Stimulated activated naive CD8-positive, alpha-beta T cell treated with anti-CD3 and anti-CD28 coated beads, Interleukin-15, amount 100 ng/mL, for 72 hours (primary cell): ENCODE data around the gene REV3L.
A peak's percentile ranks its signal among the peaks of the same experiment; 100 is the strongest.

Experiments
- ATAC-seq: fragments of 150-1000 bp; cut with Tn5 transposase; 2 replicates; pipeline ENCODE4 v1.10.0; 2021; ENCODE audit warnings: mild to moderate bottlenecking, moderate library complexity
- DNase-seq, 2 donors: peaks; one replicate each; pipeline ENCODE4 v3.0.0; 2021 to 2022
- H3K27ac Mint-ChIP-seq, 2 donors: one replicate each; pipeline ENCODE4 v1.8.0; 2022; ENCODE audit warnings: mild to moderate bottlenecking in 2 of 2, mixed read lengths in 2 of 2, moderate library complexity in 2 of 2
- H3K27me3 Mint-ChIP-seq: one replicate; pipeline ENCODE4 v1.8.0; 2022; ENCODE audit warnings: mixed read lengths
- H3K4me1 Mint-ChIP-seq: one replicate; pipeline ENCODE4 v1.8.0; 2022; ENCODE audit warnings: mild to moderate bottlenecking, mixed read lengths
- H3K4me3 Mint-ChIP-seq, 2 donors: one replicate each; pipeline ENCODE4 v1.8.0; 2022; ENCODE audit warnings: mild to moderate bottlenecking in 2 of 2, mixed read lengths in 2 of 2, moderate library complexity in 1 of 2
- H3K9me3 Mint-ChIP-seq, 2 donors: one replicate each; pipeline ENCODE4 v1.8.0; 2022; ENCODE audit warnings: mixed read lengths in 2 of 2

REV3L gene, protein sequence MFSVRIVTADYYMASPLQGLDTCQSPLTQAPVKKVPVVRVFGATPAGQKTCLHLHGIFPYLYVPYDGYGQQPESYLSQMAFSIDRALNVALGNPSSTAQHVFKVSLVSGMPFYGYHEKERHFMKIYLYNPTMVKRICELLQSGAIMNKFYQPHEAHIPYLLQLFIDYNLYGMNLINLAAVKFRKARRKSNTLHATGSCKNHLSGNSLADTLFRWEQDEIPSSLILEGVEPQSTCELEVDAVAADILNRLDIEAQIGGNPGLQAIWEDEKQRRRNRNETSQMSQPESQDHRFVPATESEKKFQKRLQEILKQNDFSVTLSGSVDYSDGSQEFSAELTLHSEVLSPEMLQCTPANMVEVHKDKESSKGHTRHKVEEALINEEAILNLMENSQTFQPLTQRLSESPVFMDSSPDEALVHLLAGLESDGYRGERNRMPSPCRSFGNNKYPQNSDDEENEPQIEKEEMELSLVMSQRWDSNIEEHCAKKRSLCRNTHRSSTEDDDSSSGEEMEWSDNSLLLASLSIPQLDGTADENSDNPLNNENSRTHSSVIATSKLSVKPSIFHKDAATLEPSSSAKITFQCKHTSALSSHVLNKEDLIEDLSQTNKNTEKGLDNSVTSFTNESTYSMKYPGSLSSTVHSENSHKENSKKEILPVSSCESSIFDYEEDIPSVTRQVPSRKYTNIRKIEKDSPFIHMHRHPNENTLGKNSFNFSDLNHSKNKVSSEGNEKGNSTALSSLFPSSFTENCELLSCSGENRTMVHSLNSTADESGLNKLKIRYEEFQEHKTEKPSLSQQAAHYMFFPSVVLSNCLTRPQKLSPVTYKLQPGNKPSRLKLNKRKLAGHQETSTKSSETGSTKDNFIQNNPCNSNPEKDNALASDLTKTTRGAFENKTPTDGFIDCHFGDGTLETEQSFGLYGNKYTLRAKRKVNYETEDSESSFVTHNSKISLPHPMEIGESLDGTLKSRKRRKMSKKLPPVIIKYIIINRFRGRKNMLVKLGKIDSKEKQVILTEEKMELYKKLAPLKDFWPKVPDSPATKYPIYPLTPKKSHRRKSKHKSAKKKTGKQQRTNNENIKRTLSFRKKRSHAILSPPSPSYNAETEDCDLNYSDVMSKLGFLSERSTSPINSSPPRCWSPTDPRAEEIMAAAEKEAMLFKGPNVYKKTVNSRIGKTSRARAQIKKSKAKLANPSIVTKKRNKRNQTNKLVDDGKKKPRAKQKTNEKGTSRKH (N-terminal part only)

DNA sequence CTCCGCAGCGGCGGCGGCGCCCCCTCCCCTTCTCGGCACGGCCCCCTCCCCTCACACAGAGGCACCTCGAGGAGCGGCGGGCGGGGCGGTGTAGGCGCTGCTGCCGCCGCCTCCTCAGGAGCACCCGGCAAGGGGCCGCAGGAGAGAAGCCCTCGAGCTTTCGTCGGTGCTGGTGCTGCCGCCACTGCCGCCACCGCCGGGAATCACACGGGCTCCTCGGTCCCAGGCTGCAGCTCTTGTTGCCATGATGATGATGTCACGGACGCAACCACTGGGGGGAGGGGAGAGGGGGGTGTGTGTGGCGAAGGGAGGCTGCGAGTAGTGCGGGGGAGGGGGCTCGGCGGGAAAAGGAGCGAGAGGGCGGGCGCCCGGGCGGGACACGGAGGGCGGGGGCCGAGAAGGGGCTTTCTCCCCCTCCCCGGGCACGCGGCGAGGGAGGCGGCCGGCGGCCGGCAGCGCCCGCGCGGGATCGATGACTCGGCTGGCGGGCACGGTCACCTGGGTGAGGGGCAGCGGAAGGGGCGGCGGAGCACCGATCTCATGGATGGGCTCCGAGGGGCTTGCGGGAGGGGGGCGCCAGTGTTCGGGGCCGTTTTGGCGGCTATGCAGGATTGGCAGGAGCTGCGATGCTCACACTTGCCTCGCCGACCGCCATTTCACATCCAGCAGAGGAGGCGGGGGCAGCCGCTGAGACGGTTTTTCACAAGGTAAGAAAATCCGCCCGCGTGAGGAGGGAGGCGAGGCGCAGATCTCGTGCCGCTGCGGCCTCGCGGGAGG lies at the start of gene REV3L:
Gene REV3L, minus strand, starts transcription at position 260 of the 777 bp plus-strand sequence. CDS start 330 bp downstream, outside the sequence.
- Mint-ChIP-seq H3K4me3 (peak within 1 kb of the TSS; percentile 92 to 95), H3K27me3 (no peaks in the 10 kb centered on the region), H3K9me3 (peaks cover 0 to 5% of the 10 kb centered on the region in 2 donors), H3K27ac (peak within 1 kb of the TSS; percentile 99 to 100), H3K4me1 (peaks cover 51% of the 10 kb centered on the region)
- DNase-seq = peak; percentile 91
- ATAC-seq = peak; percentile 63

DNA sequence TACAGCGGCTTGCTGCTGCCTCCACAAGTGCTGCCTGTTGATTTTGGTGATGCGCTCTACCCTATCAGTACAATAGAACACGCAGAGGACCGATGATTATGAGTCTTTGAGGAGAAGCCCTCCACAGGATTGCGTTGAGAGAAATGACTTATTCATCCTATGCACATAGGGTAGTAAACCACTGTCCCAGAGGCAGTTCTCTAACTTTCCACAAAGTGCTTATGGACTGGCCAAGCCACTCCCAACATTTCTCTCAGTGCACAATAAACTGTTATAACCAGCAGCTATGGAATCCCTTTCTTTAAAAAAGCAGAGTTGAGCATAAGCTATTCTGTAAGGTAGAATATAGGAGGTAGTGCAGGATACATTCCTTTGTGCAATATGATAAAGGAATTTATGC lies 48.2 kb upstream of the REV3L start:
- H3K4me3 Mint-ChIP-seq = no peak overlapping the region
- peaks cover 0 to 8% of the 10 kb centered on the region in 2 donors for H3K9me3 Mint-ChIP-seq
- peaks cover 42% of the 10 kb centered on the region for H3K4me1 Mint-ChIP-seq
- ATAC-seq (no peak), DNase-seq (no peak)
- no peak overlapping the region for H3K27ac Mint-ChIP-seq
- no peaks in the 10 kb centered on the region for H3K27me3 Mint-ChIP-seq

DNA sequence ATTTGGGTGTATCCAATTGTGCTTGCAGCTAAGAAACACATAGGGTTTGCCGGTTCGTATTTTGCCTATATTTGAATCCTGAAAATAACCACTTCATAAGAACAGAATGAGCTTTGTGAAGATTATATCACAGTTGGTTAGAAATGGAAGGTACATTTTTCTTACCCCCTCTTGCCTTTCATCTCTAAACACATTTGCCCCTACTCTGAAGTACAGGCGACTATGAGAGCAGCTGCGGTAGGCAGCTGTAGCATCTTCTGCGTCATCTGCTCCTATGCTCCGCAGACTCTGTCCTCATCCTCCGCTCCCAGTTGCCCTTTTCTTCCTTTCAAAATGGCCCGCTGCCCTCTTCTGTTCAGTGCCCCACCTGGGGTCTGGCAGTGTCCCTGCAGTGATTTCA lies 47.6 kb upstream of the REV3L start:
- no peak for ATAC-seq
- DNase-seq = no peak
- H3K9me3 Mint-ChIP-seq = peaks cover 0 to 8% of the 10 kb centered on the region in 2 donors
- H3K27me3 Mint-ChIP-seq = no peaks in the 10 kb centered on the region
- H3K4me3 Mint-ChIP-seq = peak overlapping the region; percentile 3 to 14
- H3K27ac Mint-ChIP-seq = no peak overlapping the region
- peaks cover 36% of the 10 kb centered on the region for H3K4me1 Mint-ChIP-seq

DNA sequence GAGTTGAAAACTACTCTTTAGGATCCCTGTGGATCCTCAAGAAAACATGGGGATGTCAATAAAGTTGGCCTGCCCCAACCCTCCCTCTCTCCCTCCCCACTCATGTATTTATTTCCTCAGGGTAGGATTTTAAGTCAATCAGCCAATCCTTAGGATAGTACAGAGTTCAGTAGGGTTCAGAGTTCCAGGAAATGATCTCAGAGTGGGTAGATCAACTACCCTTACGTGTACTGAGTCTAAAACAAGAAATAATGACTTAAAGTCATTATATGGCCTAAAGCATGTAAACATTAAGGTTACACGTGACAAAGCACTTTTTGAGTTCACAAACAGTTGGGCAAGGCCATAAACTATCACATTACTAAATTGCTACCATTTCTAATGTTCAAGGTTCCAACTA lies 47.2 kb upstream of the REV3L start:
- Mint-ChIP-seq H3K27me3 (no peaks in the 10 kb centered on the region), H3K27ac (no peak overlapping the region), H3K4me1 (peaks cover 33% of the 10 kb centered on the region), H3K9me3 (peaks cover 0 to 8% of the 10 kb centered on the region in 2 donors), H3K4me3 (no peak overlapping the region)
- no peak for ATAC-seq
- DNase-seq = no peak

DNA sequence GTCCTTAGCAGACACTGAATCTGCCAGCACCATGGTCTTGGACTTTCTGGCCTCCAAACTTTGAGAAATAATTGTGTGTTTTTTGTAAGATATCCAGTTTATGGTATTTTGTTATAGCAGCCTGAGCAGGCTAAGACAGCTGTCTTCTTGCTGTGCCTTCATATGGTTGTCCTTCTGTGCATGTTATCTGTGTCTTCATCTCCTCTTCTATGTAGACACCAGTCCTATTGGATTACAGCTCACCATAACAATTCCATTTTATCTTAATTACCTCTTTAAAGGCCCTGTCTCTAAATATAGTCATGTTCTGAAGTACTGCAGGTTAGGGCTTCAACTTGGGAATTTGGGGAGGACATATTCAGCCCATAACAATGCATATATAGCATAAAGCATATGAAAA lies 44.3 kb upstream of the REV3L start:
- Mint-ChIP-seq H3K4me1 (peaks cover 35% of the 10 kb centered on the region), H3K27me3 (no peaks in the 10 kb centered on the region), H3K27ac (no peak overlapping the region), H3K9me3 (peaks cover 0 to 8% of the 10 kb centered on the region in 2 donors), H3K4me3 (no peak overlapping the region)
- no peak for DNase-seq
- ATAC-seq = no peak

DNA sequence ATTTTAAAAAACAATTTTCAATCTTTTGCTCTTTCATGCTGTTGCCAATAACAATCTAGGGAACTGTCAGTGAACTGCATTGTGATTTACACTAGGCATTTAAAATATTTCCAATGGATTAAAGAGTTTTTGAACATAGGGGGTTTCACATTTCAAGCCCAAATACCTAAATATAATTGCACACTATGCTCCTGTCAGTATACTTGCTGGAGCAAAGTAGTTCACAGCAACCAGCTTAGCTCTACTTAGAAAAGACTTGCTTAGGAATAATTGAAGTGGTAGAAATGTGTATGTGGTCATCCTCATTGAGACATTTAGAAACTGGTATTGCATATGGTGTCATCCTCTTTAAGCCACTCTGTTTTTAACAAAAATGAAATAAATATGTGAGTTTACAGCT lies 41.7 kb upstream of the REV3L start:
- Mint-ChIP-seq H3K27me3 (no peaks in the 10 kb centered on the region), H3K9me3 (peaks cover 0 to 8% of the 10 kb centered on the region in 2 donors), H3K4me3 (no peak overlapping the region), H3K27ac (peak overlapping the region; percentile 47 to 54), H3K4me1 (peaks cover 28% of the 10 kb centered on the region)
- ATAC-seq (peak; percentile 77), DNase-seq (no peak)

DNA sequence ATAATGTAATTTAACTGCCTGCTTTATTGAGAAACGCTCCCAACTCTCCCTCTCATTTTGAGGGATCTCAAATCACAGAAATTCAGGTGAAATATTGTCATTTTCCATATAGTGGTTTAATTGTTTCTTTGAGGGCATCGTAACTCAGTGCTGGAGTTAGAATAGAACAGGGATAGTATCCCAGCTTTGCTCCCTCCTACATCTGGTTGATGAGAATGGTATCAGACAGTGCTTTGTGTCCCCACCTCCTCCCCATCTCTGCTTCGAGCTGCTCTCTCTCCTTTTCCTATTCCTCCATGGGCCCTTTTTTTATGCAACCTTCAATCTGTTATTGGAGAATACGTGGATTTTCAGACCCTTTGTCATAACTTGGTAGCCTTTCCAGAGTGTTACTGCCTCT lies 41.2 kb upstream of the REV3L start:
- Mint-ChIP-seq H3K9me3 (peaks cover 0 to 8% of the 10 kb centered on the region in 2 donors), H3K27me3 (no peaks in the 10 kb centered on the region), H3K4me1 (peaks cover 28% of the 10 kb centered on the region), H3K4me3 (no peak overlapping the region), H3K27ac (peak overlapping the region in 1 of 2 donors; percentile 47)
- DNase-seq (no peak), ATAC-seq (no peak)

DNA sequence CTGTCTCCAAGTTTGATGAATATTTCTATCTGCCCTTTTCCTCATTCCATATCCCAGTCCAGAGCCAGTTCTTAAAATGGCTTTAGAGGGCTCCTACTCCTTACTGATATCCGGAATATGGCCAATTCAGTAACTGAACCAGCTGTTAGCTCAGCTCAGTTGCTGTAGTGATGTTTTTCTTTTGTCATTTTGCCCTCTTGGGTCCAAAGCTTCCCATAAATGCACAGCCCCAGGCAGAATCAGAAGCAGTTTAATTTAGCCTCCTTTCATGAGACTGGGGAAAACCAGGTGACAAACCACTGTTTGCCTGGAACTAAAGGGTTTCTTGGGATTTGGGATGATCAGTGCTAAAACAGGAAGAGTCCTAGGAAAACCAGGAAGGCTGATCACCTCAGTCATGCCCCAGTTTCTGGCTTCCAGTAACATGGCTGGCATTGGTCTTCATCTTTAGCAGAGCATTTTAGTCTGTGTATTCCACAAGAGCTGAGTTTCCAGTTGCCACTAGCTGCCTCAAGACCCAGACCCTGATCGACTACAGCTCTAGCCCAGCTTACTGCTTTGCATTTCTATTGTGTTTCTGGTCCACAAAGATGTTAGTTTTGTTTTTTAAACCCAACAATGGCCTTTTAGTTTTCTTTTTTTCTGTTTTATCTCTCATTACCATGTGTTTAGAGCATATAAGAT lies 40.6 kb upstream of the REV3L start:
- Mint-ChIP-seq H3K4me3 (peak overlapping the region in 1 of 2 donors; percentile 9), H3K4me1 (peaks cover 29% of the 10 kb centered on the region), H3K9me3 (peaks cover 0 to 2% of the 10 kb centered on the region in 2 donors), H3K27me3 (no peaks in the 10 kb centered on the region), H3K27ac (no peak overlapping the region)
- DNase-seq (no peak), ATAC-seq (no peak)

DNA sequence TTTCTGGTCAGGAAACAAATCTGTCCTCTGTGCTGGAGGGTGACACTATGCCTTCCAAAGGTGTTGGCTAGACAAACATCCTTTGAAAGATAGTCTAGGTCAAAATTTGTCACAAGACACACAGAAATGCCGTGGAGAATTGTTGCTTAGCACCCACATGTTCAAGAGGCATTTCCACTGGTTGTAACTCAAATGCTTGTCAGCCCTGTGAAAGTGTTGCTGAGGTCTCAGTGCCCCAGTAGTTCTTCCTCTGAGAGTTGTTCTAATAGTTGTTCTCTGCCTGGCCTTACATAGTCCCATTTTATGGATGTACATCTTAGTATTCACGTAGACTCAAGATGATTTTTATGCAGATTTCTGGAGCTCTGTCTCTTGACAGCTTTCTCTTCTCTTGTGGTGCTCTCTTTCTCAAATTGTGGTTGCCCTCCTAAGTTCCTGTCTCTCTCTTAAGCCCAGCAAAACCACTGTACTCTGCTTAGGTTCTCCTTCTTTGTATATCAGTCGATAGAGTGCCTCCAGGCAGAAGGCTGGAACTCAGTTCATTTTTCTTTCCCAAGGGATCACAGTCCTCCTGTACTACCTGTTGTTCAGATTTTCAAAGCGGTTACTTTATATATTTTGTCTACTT lies 39.5 kb upstream of the REV3L start:
- Mint-ChIP-seq H3K27ac (no peak overlapping the region), H3K27me3 (no peaks in the 10 kb centered on the region), H3K4me3 (no peak overlapping the region), H3K4me1 (peaks cover 38% of the 10 kb centered on the region), H3K9me3 (no peaks in the 10 kb centered on the region)
- peak; percentile 85 for ATAC-seq
- DNase-seq = no peak

DNA sequence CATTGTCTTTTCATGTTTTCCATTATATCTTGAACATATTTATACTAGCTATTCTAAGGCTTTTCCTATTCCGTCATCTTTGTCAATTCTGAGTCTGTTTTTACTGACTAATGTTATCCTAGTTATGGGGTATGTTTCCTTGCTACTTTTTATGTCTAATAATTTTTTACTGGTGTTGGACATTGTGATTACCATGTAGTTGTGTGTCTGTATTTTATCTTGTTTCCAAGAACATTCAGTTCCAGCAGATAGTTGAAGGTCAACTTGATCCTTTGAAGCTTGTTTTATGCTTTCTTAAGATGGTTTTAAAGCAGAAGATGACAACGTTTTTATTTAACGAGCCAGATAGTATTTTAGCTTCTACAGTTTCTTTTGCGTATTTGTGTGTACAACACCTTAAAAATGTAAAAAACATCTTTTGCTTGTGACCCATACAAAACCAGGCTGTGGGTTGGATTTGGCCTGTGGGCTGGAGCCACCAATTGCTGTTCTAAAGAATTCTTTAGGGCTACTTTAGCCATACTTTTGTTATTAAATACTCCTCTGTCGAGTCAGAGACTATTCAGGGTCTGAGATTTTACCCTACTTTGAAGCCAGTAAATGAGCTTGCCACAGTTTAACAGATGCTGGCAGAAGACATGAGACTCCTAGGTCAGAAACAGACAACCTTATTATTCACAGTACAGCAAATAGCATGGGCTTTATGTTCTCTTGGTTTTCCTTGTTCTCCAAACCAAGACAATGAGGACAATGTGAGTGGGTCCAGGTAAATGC lies 38.7 kb upstream of the REV3L start:
- ATAC-seq (no peak), DNase-seq (no peak)
- Mint-ChIP-seq H3K4me1 (peaks cover 38% of the 10 kb centered on the region), H3K27ac (no peak overlapping the region), H3K9me3 (no peaks in the 10 kb centered on the region), H3K4me3 (no peak overlapping the region), H3K27me3 (no peaks in the 10 kb centered on the region)

DNA sequence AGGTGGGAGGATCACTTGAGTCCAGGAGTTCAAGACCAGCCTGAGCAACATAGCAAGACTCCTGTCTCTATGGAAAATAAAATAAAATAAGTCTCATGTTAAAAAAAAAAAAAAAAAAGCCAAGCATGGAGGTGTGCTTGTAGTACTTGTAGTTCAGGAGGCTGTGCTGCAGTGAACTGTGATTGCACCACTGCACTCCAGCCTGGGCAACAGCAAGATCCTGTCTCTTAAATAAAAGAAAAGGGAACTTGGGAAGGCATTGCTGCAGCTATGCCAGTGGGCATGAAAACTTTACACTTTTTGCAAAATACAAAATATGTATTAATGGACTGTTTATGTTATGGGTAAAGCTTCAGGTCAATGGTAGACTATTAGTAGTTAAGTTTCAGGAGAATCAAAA lies 37.5 kb upstream of the REV3L start:
- no peak for DNase-seq
- Mint-ChIP-seq H3K4me1 (peaks cover 38% of the 10 kb centered on the region), H3K27ac (no peak overlapping the region), H3K9me3 (no peaks in the 10 kb centered on the region), H3K4me3 (no peak overlapping the region), H3K27me3 (no peaks in the 10 kb centered on the region)
- ATAC-seq = no peak

DNA sequence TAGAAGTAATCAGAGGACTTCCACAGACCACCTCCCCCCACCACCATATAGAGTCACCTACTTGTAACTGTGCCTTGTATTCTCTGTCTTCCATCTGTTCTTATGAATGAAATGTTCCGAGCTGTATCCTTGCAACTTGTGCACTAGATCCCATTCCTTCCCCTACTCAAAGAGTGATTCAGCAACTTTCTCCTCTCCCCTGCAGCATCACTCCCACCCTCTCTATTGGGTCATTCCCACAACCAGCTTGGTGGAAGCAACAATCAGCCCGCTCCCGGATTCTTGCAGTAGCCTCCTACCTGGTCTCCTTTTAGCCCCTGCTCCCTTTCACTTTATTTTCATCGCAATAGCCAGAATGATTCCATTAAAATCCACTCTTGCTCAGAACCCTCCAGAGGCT lies 34.9 kb upstream of the REV3L start:
- DNase-seq (no peak), ATAC-seq (no peak)
- H3K9me3 Mint-ChIP-seq = no peaks in the 10 kb centered on the region
- no peak overlapping the region for H3K4me3 Mint-ChIP-seq
- no peaks in the 10 kb centered on the region for H3K27me3 Mint-ChIP-seq
- peaks cover 21% of the 10 kb centered on the region for H3K4me1 Mint-ChIP-seq
- peak overlapping the region in 1 of 2 donors; percentile 50 for H3K27ac Mint-ChIP-seq

DNA sequence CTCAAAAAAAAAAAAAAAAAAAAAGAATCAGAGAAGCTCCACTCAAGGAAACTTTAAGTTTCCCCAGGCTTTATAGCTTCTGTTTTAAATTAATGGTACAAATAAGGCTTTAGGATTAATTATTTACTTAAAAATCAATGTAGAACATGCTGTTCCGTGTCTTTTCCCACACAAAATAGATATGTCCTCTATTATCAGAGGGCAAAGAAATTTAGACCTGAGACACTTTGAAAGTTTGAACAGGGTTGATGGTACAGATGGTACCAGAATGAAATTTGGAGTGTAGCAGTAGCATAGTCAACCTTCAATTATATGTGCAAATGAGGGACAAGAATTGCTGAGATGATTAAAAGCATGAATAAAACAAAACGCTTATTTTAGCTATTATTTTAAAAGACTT lies 32.2 kb upstream of the REV3L start:
- H3K27me3 Mint-ChIP-seq = no peaks in the 10 kb centered on the region
- H3K4me1 Mint-ChIP-seq = peaks cover 10% of the 10 kb centered on the region
- no peak overlapping the region for H3K4me3 Mint-ChIP-seq
- H3K27ac Mint-ChIP-seq = peak overlapping the region in 1 of 2 donors; percentile 39
- H3K9me3 Mint-ChIP-seq = no peaks in the 10 kb centered on the region
- DNase-seq (no peak), ATAC-seq (no peak)
